ENCODE measurements around the gene SLAMF1. TPM values are rescaled to one million over a fixed set of nuclear protein-coding genes. Genes with fewer than 3 reads are reported as not detected.
"Not testable (repeated sequence)": the region's sequence is repeated elsewhere in the genome, so short reads cannot be mapped to it uniquely, and the experiment has no call there.

Gene SLAMF1
- total RNA-seq, 1 donor from 2014 or later = not detected

- Mint-ChIP-seq H3K36me3 (ENCODE audit: unreplicated experiment) (no peaks in the 10 kb centered on the region), H3K27ac (ENCODE audit: unreplicated experiment) (no peak overlapping the region), H3K9me3 (ENCODE audit: unreplicated experiment) (no peaks in the 10 kb centered on the region), H3K4me1 (ENCODE audit: low read depth, unreplicated experiment) (peaks cover 7% of the 10 kb centered on the region), H3K27me3 (ENCODE audit: unreplicated experiment) (peaks cover 4% of the 10 kb centered on the region), H3K4me3 (ENCODE audit: unreplicated experiment) (no peak overlapping the region)
- DNase-seq = no peak
- no peak for TF ChIP-seq CTCF (IDR thresholded peaks at IDR 0.05; ENCODE audit: partially characterized antibody, unreplicated experiment)
Observed at GRCh38 chr1:160652924-160653619, 6.2 kb upstream of the SLAMF1 start.

GRCh38 chr1:160652065-160652641, 5.3 kb upstream of the SLAMF1 start:
- not testable (repeated sequence) for H3K36me3 Mint-ChIP-seq (ENCODE audit: unreplicated experiment); H3K4me3 Mint-ChIP-seq (ENCODE audit: unreplicated experiment); DNase-seq; H3K27me3 Mint-ChIP-seq (ENCODE audit: unreplicated experiment); H3K9me3 Mint-ChIP-seq (ENCODE audit: unreplicated experiment); H3K27ac Mint-ChIP-seq (ENCODE audit: unreplicated experiment)
- peaks cover 11% of the 10 kb centered on the region for H3K4me1 Mint-ChIP-seq (ENCODE audit: low read depth, unreplicated experiment)

GRCh38 chr1:160651433-160652064, 4.7 kb upstream of the SLAMF1 start:
- no peak overlapping the region for H3K27ac Mint-ChIP-seq (ENCODE audit: unreplicated experiment)
- peaks cover 4% of the 10 kb centered on the region for H3K27me3 Mint-ChIP-seq (ENCODE audit: unreplicated experiment)
- no peak for TF ChIP-seq CTCF (IDR thresholded peaks at IDR 0.05; ENCODE audit: partially characterized antibody, unreplicated experiment)
- no peak for DNase-seq
- no peaks in the 10 kb centered on the region for H3K36me3 Mint-ChIP-seq (ENCODE audit: unreplicated experiment)
- H3K4me1 Mint-ChIP-seq (ENCODE audit: low read depth, unreplicated experiment) = peaks cover 14% of the 10 kb centered on the region
- H3K4me3 Mint-ChIP-seq (ENCODE audit: unreplicated experiment) = no peak overlapping the region
- peaks cover 2% of the 10 kb centered on the region for H3K9me3 Mint-ChIP-seq (ENCODE audit: unreplicated experiment)

- H3K9me3 Mint-ChIP-seq (ENCODE audit: unreplicated experiment) = peaks cover 3% of the 10 kb centered on the region
- no peak for DNase-seq
- H3K4me3 Mint-ChIP-seq (ENCODE audit: unreplicated experiment) = no peak overlapping the region
- H3K4me1 Mint-ChIP-seq (ENCODE audit: low read depth, unreplicated experiment) = peaks cover 10% of the 10 kb centered on the region
- no peaks in the 10 kb centered on the region for H3K36me3 Mint-ChIP-seq (ENCODE audit: unreplicated experiment)
- no peak overlapping the region for H3K27ac Mint-ChIP-seq (ENCODE audit: unreplicated experiment)
- peaks cover 2% of the 10 kb centered on the region for H3K27me3 Mint-ChIP-seq (ENCODE audit: unreplicated experiment)
- no peak for TF ChIP-seq CTCF (IDR thresholded peaks at IDR 0.05; ENCODE audit: partially characterized antibody, unreplicated experiment)
Observed at GRCh38 chr1:160647329-160647720, 481 bp upstream of the SLAMF1 start.

GRCh38 chr1:160646180-160646579, 664 bp downstream of the SLAMF1 start:
- H3K27me3 Mint-ChIP-seq (ENCODE audit: unreplicated experiment) = peaks cover 2% of the 10 kb centered on the region
- H3K36me3 Mint-ChIP-seq (ENCODE audit: unreplicated experiment) = no peaks in the 10 kb centered on the region
- no peak overlapping the region for H3K27ac Mint-ChIP-seq (ENCODE audit: unreplicated experiment)
- peaks cover 3% of the 10 kb centered on the region for H3K9me3 Mint-ChIP-seq (ENCODE audit: unreplicated experiment)
- no peak overlapping the region for H3K4me3 Mint-ChIP-seq (ENCODE audit: unreplicated experiment)
- no peak for TF ChIP-seq CTCF (IDR thresholded peaks at IDR 0.05; ENCODE audit: partially characterized antibody, unreplicated experiment)
- no peak for DNase-seq
- peaks cover 9% of the 10 kb centered on the region for H3K4me1 Mint-ChIP-seq (ENCODE audit: low read depth, unreplicated experiment)

Measured in glutamatergic neuron (in vitro differentiated cells).